Fibroblast of the aortic adventitia (primary cell): Measurements from ENCODE around the gene HOXA1. TPM values are rescaled to one million over a fixed set of nuclear protein-coding genes. Genes with fewer than 3 reads are reported as not detected.

ENCODE experiments used
- DNase-seq: peaks from one replicate; pipeline ENCODE4 v3.0.0-alpha.2; 2010; ENCODE audit warnings: low read depth
- H3K4me3 ChIP-seq: 2 replicates; pipeline ENCODE4 v1.5.1; 2011; ENCODE audit warnings: low read depth, mild to moderate bottlenecking, control low read depth, low read length, moderate library complexity
- CTCF ChIP-seq: IDR thresholded peaks from 2 replicates; pipeline ENCODE4 v1.5.1; 2011; ENCODE audit warnings: mild to moderate bottlenecking, low read length, control low read depth, inconsistent platforms; ENCODE audit not compliant: insufficient read depth
- total RNA-seq: library from RNA; depleted of rRNA; stranded (reverse); fragments of >200 nt; gene quantifications from 2 replicates; pipeline ENCODE4 v1.2.3, GENCODE V29; 2012; ENCODE audit warnings: low replicate concordance

Gene HOXA1
- total RNA-seq, 1 donor: 0.72 TPM

GRCh38 chr7:27082171-27082570, 13.6 kb downstream of the HOXA1 start:
- TF ChIP-seq CTCF: no peak
- DNase-seq: no peak
- H3K4me3 ChIP-seq: no peak overlapping the region

- no peak overlapping the region for H3K4me3 ChIP-seq
- no peak for TF ChIP-seq CTCF
- no peak for DNase-seq
Observed at GRCh38 chr7:27080844-27081436, 14.9 kb downstream of the HOXA1 start.

GRCh38 chr7:27079234-27079975, 16.4 kb downstream of the HOXA1 start:
- TF ChIP-seq CTCF: no peak
- no peak for DNase-seq
- H3K4me3 ChIP-seq: no peak overlapping the region

- no peak overlapping the region for H3K4me3 ChIP-seq
- no peak for DNase-seq
- TF ChIP-seq CTCF: no peak
Observed at GRCh38 chr7:27078616-27079233, 17.1 kb downstream of the HOXA1 start.

- DNase-seq: no peak
- no peak for TF ChIP-seq CTCF
Observed at GRCh38 chr7:27073076-27073475, 22.7 kb downstream of the HOXA1 start.

GRCh38 chr7:27071622-27072390, 24.0 kb downstream of the HOXA1 start:
- DNase-seq: no peak
- no peak for TF ChIP-seq CTCF
- no peak overlapping the region for H3K4me3 ChIP-seq

More at GRCh38 chr7:27073076-27073475, 22.7 kb downstream of the HOXA1 start:
- H3K4me3 ChIP-seq: no peak overlapping the region
